Glutamatergic neuron (in vitro differentiated cells): Measurements from ENCODE around the gene AP1G2. TPM values are rescaled to one million over a fixed set of nuclear protein-coding genes. Genes with fewer than 3 reads are reported as not detected.

Experiments used
- DNase-seq: peaks from one replicate; pipeline ENCODE4 v3.0.0; 2022
- H3K27ac Mint-ChIP-seq: one replicate; pipeline ENCODE4 v1.8.0; 2020; ENCODE audit warnings: mild to moderate bottlenecking, mixed read lengths, inconsistent platforms; ENCODE audit not compliant: unreplicated experiment
- H3K27me3 Mint-ChIP-seq: one replicate; pipeline ENCODE4 v1.8.0; 2020; ENCODE audit warnings: mild to moderate bottlenecking, moderate library complexity, mixed read lengths, inconsistent platforms; ENCODE audit not compliant: unreplicated experiment
- H3K36me3 Mint-ChIP-seq: one replicate; pipeline ENCODE4 v1.8.0; 2020; ENCODE audit warnings: mild to moderate bottlenecking, mixed read lengths, inconsistent platforms; ENCODE audit not compliant: unreplicated experiment
- H3K4me1 Mint-ChIP-seq: one replicate; pipeline ENCODE4 v1.8.0; 2020; ENCODE audit warnings: mild to moderate bottlenecking, low read depth, mixed read lengths, inconsistent platforms; ENCODE audit not compliant: unreplicated experiment
- H3K4me3 Mint-ChIP-seq: one replicate; pipeline ENCODE4 v1.8.0; 2020; ENCODE audit warnings: mild to moderate bottlenecking, mixed read lengths, inconsistent platforms; ENCODE audit not compliant: unreplicated experiment
- H3K9me3 Mint-ChIP-seq: one replicate; pipeline ENCODE4 v1.8.0; 2020; ENCODE audit warnings: mild to moderate bottlenecking, moderate library complexity, mixed read lengths, inconsistent platforms; ENCODE audit not compliant: unreplicated experiment
- total RNA-seq: library from RNA; stranded (reverse); fragmentation: NEBNext Ultra II Directional; extraction: Animal tissue kit (Norgen Biotek cat#: 25700); gene quantifications from one replicate; pipeline ENCODE4 v1.2.1, GENCODE V29; 2021; ENCODE audit not compliant: unreplicated experiment
- TF ChIP-seq, protein P1 (sequence below): fragments of 200-600 bp; sonication (generic); IDR thresholded peaks from one replicate; pipeline ENCODE4 v1.5.0; 2021; ENCODE audit not compliant: partially characterized antibody, unreplicated experiment

AP1G2 gene
- total RNA-seq, 1 donor from 2014 or later: 105 TPM

DNA sequence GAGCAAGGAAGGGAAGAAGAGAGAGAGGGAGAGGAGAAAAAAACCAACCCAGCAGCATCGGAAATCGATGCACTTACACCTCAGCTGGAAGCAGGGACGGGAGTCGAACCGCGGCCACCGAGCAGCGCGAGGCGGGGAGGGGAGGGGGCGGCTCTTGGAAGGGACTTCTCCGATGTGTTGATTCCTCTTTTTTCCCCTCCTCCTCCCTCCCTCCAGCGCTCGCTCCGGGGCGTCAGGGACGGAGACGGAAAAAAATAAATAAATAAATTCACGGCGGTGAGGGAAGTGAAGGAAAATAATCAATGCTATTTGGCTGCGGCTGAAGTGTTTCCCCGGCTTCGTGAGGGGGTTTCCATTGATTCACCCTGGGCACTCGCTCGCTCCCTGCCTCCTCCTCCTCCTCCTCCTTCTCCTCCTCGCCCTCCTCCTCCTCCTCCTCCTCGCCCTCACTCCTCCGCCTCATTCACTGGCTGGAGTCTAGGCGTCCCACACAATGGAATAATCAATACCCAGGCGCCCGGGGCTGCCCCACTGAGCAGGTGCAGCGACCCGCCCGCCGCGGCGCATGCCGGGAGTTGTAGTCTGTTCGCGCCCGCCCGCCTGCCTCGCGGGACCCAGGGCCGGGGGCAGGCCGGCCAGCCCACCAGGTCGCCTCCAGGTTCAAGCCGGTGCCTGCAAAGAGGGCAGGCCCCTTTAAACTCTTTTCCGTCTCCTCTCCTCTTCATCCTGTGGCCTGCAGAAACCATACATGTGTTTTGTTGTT, 16.1 kb downstream of the AP1G2 start, which contains the start of gene ZFHX2:
Gene ZFHX2, minus strand, starts transcription at position 500 of the 763 bp plus-strand sequence. CDS start 16,440 bp downstream, outside the sequence.
- peak; percentile 95 for DNase-seq
- Mint-ChIP-seq H3K27ac (peak within 1 kb of the TSS; percentile 75), H3K27me3 (peaks cover 9% of the 10 kb centered on the region), H3K36me3 (no peaks in the 10 kb centered on the region), H3K4me3 (peak within 1 kb of the TSS; percentile 72), H3K4me1 (peaks cover 2% of the 10 kb centered on the region), H3K9me3 (peaks cover 2% of the 10 kb centered on the region)
- TF ChIP-seq, protein P1, sequence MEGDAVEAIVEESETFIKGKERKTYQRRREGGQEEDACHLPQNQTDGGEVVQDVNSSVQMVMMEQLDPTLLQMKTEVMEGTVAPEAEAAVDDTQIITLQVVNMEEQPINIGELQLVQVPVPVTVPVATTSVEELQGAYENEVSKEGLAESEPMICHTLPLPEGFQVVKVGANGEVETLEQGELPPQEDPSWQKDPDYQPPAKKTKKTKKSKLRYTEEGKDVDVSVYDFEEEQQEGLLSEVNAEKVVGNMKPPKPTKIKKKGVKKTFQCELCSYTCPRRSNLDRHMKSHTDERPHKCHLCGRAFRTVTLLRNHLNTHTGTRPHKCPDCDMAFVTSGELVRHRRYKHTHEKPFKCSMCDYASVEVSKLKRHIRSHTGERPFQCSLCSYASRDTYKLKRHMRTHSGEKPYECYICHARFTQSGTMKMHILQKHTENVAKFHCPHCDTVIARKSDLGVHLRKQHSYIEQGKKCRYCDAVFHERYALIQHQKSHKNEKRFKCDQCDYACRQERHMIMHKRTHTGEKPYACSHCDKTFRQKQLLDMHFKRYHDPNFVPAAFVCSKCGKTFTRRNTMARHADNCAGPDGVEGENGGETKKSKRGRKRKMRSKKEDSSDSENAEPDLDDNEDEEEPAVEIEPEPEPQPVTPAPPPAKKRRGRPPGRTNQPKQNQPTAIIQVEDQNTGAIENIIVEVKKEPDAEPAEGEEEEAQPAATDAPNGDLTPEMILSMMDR: no peak

DNA sequence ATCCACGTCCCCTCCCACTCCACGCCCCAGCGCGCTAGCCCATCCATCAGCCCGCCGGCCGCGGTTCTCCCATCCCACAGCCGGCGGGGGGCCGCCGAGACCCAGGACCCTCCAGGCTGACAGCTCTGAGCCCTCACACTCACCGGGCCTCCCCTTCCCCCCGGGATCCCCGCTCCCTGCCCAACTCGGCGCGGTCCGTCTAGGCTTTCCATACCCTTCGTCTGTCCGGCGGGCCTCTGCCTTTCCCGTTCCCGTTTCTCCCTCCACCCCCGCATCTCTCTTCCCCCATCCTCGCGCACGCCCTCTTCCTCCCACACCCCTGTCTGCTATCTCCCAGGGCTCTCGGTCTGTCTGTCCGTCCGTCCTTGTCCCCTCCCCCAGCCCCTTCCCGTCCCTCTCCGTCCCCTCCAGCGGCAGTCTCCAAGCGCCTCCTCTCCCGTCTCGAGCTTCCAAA, 16.8 kb downstream of the AP1G2 start:
- Mint-ChIP-seq H3K27me3 (peaks cover 8% of the 10 kb centered on the region), H3K4me3 (no peak overlapping the region), H3K36me3 (no peaks in the 10 kb centered on the region), H3K9me3 (peaks cover 4% of the 10 kb centered on the region), H3K27ac (no peak overlapping the region), H3K4me1 (peaks cover 2% of the 10 kb centered on the region)
- TF ChIP-seq, protein P1: no peak
- DNase-seq: no peak

DNA sequence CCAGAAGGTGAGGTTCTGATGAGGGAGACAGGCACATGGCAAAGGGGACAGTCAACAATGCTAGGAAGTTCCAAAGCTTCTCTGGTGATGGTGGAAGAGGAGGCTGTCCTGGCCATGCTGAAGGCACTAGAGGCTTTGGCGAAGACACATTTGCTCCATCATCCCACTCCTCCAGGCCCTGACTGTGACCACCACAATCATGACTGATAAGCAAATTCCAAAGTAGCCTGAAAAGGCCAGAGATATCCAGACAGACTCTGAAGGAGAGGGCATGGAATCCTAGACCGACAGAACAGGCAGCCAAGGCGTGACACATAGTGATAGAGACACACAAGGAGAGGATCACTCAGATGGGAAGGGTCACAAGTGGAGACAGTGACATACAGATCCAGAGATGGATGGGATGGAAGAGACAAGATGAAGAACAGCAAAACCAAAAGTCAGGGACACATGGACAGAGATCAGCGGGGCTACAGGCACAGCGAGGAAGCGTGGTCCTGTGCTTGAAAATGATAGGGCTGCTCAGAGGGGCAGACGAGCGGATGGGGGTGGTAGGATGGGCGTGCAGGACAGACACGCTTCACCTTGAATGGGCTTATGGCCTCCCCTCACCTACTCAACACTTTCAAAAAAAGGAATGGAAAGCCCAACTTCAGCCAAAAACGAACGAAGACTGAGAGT, 17.3 kb downstream of the AP1G2 start:
- H3K4me3 Mint-ChIP-seq: no peak overlapping the region
- H3K27me3 Mint-ChIP-seq: peaks cover 13% of the 10 kb centered on the region
- no peak for DNase-seq
- TF ChIP-seq, protein P1: no peak
- H3K9me3 Mint-ChIP-seq: peaks cover 8% of the 10 kb centered on the region
- peaks cover under 1% of the 10 kb centered on the region for H3K4me1 Mint-ChIP-seq
- H3K27ac Mint-ChIP-seq: no peak overlapping the region
- no peaks in the 10 kb centered on the region for H3K36me3 Mint-ChIP-seq

DNA sequence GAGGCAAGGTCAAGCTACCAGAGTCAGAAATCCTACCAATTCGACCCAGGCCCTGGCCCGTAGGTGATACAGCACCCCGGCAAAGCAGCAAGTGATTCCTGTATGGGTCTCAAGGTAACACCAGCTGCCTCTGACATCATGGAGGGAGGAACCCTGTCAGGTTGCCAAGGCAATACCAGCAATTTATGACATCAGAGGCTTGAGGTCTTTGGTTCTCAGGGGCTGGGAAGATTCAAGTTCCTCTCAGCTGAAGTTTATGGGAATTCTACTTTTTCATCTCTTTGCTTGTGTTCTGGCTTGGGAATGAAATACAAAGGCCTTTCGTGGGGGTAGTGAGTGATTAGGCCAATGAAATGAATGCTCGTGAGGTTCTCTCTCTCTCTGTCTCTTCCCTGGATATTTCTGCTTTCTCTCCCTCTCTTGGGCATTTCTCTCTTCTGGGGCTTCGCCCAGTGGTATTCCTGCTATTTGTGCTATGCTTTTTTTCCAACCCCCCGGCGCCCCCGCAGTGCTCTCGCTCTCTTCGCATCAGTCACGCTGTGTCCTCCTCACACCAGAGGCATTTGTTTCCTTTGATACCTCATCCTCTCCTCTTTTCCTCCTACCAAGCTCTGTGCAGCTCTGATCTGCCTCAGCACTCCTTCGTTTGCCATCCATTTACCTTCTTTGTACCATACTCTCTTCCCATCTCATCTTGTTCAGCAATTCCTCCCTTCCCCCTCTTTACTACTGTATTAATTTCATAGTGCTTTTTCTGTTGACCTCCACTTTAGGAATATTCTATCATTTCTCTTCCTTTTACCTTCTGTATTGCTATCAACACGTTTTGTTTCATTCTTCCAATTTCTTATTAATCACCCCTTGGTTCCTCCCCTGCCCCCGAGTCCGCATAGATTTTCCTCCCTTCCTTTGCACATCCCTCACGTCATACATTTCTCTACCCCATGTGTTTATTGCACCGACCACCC, 19.0 kb downstream of the AP1G2 start:
- no peaks in the 10 kb centered on the region for H3K36me3 Mint-ChIP-seq
- TF ChIP-seq, protein P1: no peak
- no peaks in the 10 kb centered on the region for H3K4me1 Mint-ChIP-seq
- H3K4me3 Mint-ChIP-seq: no peak overlapping the region
- peaks cover 14% of the 10 kb centered on the region for H3K9me3 Mint-ChIP-seq
- peaks cover 15% of the 10 kb centered on the region for H3K27me3 Mint-ChIP-seq
- DNase-seq: no peak
- no peak overlapping the region for H3K27ac Mint-ChIP-seq
